Uterus (tissue), 2 donors: ENCODE measurements around the gene TIGD2.

Source experiments
- CTCF ChIP-seq, 4 experiments: fragments of 200-600 bp in 2 of 4; fragments of 450-650 bp in 2 of 4; sonication (generic) in 2 of 4; IDR thresholded peaks; one replicate each; pipeline ENCODE4 v1.5.1; 2016 to 2019; ENCODE audit warnings: antibody characterized with exemption in 4 of 4, mild to moderate bottlenecking in 2 of 4, moderate library complexity in 1 of 4
- POLR2A ChIP-seq, 2 donors: fragments of 450-650 bp; IDR thresholded peaks; one replicate each; pipeline ENCODE4 v1.6.1; 2016; ENCODE audit warnings: antibody characterized with exemption in 2 of 2, mild to moderate bottlenecking in 1 of 2, moderate library complexity in 1 of 2

- no peak for TF ChIP-seq CTCF (IDR thresholded peaks at IDR 0.05)
- TF ChIP-seq POLR2A (IDR thresholded peaks at IDR 0.05): no peak
These were observed 43.9 kb upstream of the TIGD2 start for GRCh38 chr4:89067417-89067816.
